ENCODE results near the gene INSR. TPM values are rescaled to one million over a fixed set of nuclear protein-coding genes. Genes with fewer than 3 reads are reported as not detected.

INSR gene
- total RNA-seq, 1 experiment from 2014 or later, result 8.4 TPM

GRCh38 chr19:7142771-7143170 is 151.4 kb downstream of the INSR start:
- TF ChIP-seq CTCF (IDR thresholded peaks at IDR 0.05; ENCODE audit: unreplicated experiment), result no peak
- no peak for DNase-seq
- CTCF ChIA-PET, result no interaction called here

GRCh38 chr19:7140137-7140536 is 154.1 kb downstream of the INSR start:
- DNase-seq, result no peak
- no peaks in the 10 kb centered on the region for H3K4me1 Mint-ChIP-seq (ENCODE audit: low read depth, unreplicated experiment)
- no peaks in the 10 kb centered on the region for H3K9me3 Mint-ChIP-seq (ENCODE audit: low read depth, unreplicated experiment)
- H3K4me3 Mint-ChIP-seq (ENCODE audit: low read depth, unreplicated experiment), result no peak overlapping the region
- intact Hi-C loops (cut with micrococcal nuclease; ENCODE audit: unreplicated experiment), result no loop called here
- no peaks in the 10 kb centered on the region for H3K27me3 Mint-ChIP-seq (ENCODE audit: unreplicated experiment)
- CTCF ChIA-PET, result no interaction called here
- BruUV-seq (replicated peaks), result no TSS peak
- no peak overlapping the region for H3K27ac Mint-ChIP-seq (ENCODE audit: unreplicated experiment)
- H3K36me3 Mint-ChIP-seq (ENCODE audit: insufficient read depth, unreplicated experiment), result peaks cover 4% of the 10 kb centered on the region
- no peak for TF ChIP-seq CTCF (IDR thresholded peaks at IDR 0.05; ENCODE audit: unreplicated experiment)

More at GRCh38 chr19:7142771-7143170, 151.4 kb downstream of the INSR start:
- intact Hi-C loops (cut with micrococcal nuclease; ENCODE audit: unreplicated experiment), result no loop called here
- no TSS peak for BruUV-seq (replicated peaks)
- Mint-ChIP-seq H3K27me3 (ENCODE audit: unreplicated experiment) (no peaks in the 10 kb centered on the region), H3K27ac (ENCODE audit: unreplicated experiment) (no peak overlapping the region), H3K4me3 (ENCODE audit: low read depth, unreplicated experiment) (no peak overlapping the region), H3K36me3 (ENCODE audit: insufficient read depth, unreplicated experiment) (no peaks in the 10 kb centered on the region), H3K9me3 (ENCODE audit: low read depth, unreplicated experiment) (no peaks in the 10 kb centered on the region), H3K4me1 (ENCODE audit: low read depth, unreplicated experiment) (no peaks in the 10 kb centered on the region)

GRCh38 chr19:7139095-7139494 is 155.1 kb downstream of the INSR start:
- no peak overlapping the region for H3K27ac Mint-ChIP-seq (ENCODE audit: unreplicated experiment)
- H3K4me1 Mint-ChIP-seq (ENCODE audit: low read depth, unreplicated experiment), result no peaks in the 10 kb centered on the region
- no peak for DNase-seq
- no TSS peak for BruUV-seq (replicated peaks)
- CTCF ChIA-PET, result interaction anchor here (0.7 kb wide), 2 partner anchors 172 to 358 kb away, joined by 3 to 4 read pairs; no protein-coding TSS in a partner anchor
- peaks cover 4% of the 10 kb centered on the region for H3K36me3 Mint-ChIP-seq (ENCODE audit: insufficient read depth, unreplicated experiment)
- no peaks in the 10 kb centered on the region for H3K9me3 Mint-ChIP-seq (ENCODE audit: low read depth, unreplicated experiment)
- no peaks in the 10 kb centered on the region for H3K27me3 Mint-ChIP-seq (ENCODE audit: unreplicated experiment)
- TF ChIP-seq CTCF (IDR thresholded peaks at IDR 0.05; ENCODE audit: unreplicated experiment), result no peak
- H3K4me3 Mint-ChIP-seq (ENCODE audit: low read depth, unreplicated experiment), result no peak overlapping the region
- intact Hi-C loops (cut with micrococcal nuclease; ENCODE audit: unreplicated experiment), result no loop called here

GRCh38 chr19:7138402-7138801 is 155.8 kb downstream of the INSR start:
- H3K36me3 Mint-ChIP-seq (ENCODE audit: insufficient read depth, unreplicated experiment), result peaks cover 4% of the 10 kb centered on the region
- no peak for TF ChIP-seq CTCF (IDR thresholded peaks at IDR 0.05; ENCODE audit: unreplicated experiment)
- H3K27me3 Mint-ChIP-seq (ENCODE audit: unreplicated experiment), result no peaks in the 10 kb centered on the region
- CTCF ChIA-PET, result interaction anchor here (0.6 kb wide), 1 partner anchor 275 kb away, joined by 3 read pairs; no protein-coding TSS in a partner anchor
- BruUV-seq (replicated peaks), result no TSS peak
- H3K27ac Mint-ChIP-seq (ENCODE audit: unreplicated experiment), result no peak overlapping the region
- intact Hi-C loops (cut with micrococcal nuclease; ENCODE audit: unreplicated experiment), result no loop called here
- H3K4me1 Mint-ChIP-seq (ENCODE audit: low read depth, unreplicated experiment), result no peaks in the 10 kb centered on the region
- no peaks in the 10 kb centered on the region for H3K9me3 Mint-ChIP-seq (ENCODE audit: low read depth, unreplicated experiment)
- H3K4me3 Mint-ChIP-seq (ENCODE audit: low read depth, unreplicated experiment), result no peak overlapping the region
- DNase-seq, result no peak
